Eye (tissue), 1 donor: Measurements from ENCODE around the gene GGA1.
A peak's percentile ranks its signal among the peaks of the same experiment; 100 is the strongest.
"Not testable (repeated sequence)": the region's sequence is repeated elsewhere in the genome, so short reads cannot be mapped to it uniquely, and the experiment has no call there.

Experiments
- DNase-seq: peaks from one replicate; pipeline ENCODE4 v3.0.0-alpha.2; 2015

Gene GGA1

GRCh38 chr22:37656583-37656982 lies 47.9 kb downstream of the GGA1 start:
- not testable (repeated sequence) for DNase-seq

GRCh38 chr22:37657590-37658132 lies 49.0 kb downstream of the GGA1 start:
- no peak for DNase-seq

- DNase-seq, result peak; percentile 100
Measured at GRCh38 chr22:37658133-37659065, 49.8 kb downstream of the GGA1 start, which contains the start of gene PDXP. Gene PDXP, plus strand, starts transcription at chr22:37658723. Its CDS starts 60 bp downstream, at chr22:37658783.

- no peak for DNase-seq
Measured at GRCh38 chr22:37659066-37659896, 50.6 kb downstream of the GGA1 start.

- DNase-seq, result no peak
Measured at GRCh38 chr22:37659897-37660708, 51.5 kb downstream of the GGA1 start.

DNA sequence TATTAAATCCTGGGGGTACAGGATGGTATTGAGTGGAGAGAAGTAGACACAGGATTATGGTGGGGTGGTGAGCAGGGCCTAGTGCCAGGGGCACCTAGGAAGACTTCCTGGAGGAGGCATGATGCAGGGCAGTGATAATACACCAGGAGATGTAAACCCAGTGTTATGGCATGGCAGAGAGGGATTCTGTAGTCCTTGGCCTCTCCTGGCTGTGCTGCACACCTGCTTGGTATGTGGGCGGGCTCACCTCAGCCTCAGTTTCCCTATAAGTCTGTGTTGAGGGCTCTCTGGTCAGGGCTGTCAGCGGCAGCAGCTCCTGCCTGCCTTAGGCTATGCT lies 52.0 kb downstream of the GGA1 start:
- DNase-seq, result no peak

GRCh38 chr22:37661160-37661924 lies 52.7 kb downstream of the GGA1 start:
- DNase-seq, result peak; percentile 89

DNA sequence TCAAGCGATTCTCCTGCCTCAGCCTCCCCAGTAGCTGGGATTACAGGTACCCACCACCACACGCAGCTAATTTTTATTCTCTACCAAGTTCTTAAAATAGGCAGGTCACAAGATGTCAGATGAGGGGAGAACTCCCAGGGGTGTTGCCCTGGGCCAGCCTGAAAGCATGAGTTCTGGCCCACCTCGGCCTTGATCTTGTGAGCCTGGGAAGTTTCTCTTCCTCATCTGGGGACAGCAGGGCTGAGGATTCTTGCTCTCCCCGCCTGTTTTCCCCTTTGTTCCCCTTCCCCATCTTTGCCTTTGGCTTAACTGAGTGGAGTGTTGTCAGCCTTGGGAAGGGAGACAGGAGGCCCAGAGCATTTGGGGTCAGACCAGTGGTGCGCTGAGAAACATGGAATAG lies 53.4 kb downstream of the GGA1 start:
- no peak for DNase-seq

DNA sequence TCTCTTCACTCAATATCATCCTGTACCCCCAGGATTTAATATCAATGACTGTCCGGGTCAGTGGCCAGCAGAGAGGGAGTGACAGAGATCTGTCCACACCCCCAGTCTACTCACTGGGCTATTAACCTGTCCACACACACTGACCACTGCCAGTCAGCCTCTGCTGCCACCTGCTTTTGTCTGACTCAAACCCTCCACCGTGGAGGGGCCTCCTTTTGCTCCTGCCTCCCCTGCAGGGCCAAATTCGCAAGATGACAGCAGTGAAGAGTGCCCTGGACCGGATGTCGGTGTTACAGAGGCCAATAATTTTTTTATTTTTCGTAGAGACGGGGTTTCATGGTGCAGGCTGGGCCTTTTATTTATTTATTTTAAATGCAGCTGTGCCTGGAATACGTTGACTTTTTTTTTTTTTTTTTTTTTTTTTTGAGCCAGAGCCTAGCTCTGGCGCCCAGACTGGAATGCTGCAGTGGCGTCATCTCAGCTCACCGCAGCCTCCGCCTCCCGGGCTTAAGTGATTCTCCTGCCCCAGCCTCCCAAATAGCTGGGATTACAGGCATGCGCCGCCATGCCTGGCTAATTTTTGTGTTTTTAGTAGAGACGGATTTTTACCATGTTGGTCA lies 55.0 kb downstream of the GGA1 start:
- no peak for DNase-seq

DNA sequence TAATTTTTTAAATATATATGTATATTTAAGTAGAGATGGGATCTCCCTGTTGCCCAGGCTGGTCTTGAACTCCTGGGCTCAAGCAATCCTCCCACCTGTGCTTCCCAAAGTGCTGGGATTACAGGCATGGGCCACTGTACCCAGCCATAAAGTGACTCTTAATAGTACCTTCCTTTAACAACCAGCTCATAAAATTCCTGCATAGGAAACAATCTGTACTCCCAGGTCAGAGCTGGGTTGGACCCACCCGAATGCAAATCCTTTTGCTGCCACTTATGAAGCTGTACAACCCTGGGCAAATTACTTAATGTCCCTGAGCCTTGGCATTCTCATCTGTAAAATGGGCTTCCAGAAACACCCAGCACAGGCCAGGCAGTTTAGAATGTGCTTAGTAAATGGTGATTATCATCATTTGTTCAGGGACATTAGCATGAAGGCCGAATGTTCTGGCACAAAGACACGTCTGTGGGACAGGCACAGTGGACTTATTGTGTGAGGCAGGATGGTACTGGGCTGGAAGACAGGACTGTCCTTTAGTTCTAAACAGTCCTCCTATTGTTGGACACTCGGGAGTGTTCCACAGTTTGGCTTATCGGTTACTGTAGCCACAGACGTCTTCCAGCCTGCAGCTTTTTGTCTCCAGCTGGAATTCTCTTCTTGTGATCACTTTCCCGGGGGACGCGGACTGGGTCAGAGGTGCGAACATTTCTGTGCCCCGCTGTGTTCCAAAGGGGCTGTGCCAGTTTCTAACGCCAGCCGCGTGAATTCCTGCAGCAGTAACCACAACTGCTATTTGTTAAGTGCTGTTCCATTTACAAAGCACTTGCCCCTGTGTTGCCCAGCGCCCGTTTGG lies 55.8 kb downstream of the GGA1 start:
- DNase-seq, result no peak

GRCh38 chr22:37665487-37665886 lies 56.9 kb downstream of the GGA1 start:
- no peak for DNase-seq

- DNase-seq, result no peak
Measured at GRCh38 chr22:37669586-37669985, 61.0 kb downstream of the GGA1 start.

DNA sequence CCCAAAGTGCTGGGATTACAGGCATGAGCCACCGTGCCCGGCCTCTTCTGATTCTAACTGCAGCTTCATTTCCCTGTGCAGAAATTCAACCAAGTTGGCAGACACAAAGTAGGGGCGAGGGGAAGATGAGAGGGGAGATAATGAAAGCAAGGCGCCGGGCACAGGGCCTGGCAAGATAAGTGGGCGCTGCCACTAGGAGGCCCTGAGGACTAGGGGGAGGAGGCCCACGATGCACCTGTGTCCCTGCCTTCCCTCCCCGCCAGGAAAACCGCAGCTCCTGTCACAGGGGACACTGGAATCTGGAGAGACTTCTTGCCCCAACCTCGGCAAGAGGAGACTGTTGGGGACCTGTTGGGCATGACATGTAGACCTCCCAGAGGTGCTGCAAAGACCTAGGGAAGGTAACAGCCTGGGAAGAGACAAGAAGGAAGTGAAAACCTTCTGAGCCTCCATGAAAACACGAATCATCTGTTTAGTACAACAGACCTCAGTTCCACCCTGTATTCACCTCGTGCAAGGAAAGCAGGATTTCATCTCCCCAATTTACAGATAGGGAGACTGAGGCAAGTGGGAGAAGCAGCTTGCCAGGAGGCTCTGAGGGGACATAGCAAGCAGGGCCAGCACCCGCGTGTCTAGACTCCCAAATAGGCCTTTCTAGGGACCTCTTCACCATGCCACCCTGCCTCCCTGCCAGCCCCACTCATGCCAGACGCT lies 63.7 kb downstream of the GGA1 start:
- DNase-seq, result no peak

DNA sequence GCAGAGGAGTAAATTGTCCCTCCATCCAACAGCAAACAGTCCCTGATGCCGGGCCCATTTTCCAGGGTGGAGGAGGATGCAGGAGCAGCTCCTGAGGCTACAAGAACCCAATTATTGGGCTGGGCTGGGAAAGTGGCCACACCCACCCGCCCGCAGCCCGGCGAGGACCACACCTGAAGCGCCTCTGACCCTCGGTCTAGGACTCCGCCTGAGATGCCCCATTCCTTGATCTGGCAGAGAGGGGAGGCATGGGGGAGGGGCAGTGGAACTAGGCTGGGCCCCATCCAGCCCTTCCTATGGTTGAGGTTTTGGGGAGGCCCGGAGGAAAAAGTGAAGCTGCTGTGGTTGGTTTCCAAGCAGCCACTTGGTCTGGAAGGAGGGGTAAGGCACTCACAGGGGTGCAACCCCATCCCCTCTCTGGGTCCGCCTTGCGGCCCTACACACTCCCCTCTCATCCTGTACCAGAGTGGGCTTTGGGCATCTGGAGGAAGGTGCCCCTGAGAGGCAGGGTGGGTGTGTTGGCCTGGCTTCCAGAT lies 64.4 kb downstream of the GGA1 start:
- DNase-seq, result no peak

GRCh38 chr22:37674248-37674647 lies 65.6 kb downstream of the GGA1 start:
- DNase-seq, result no peak

DNA sequence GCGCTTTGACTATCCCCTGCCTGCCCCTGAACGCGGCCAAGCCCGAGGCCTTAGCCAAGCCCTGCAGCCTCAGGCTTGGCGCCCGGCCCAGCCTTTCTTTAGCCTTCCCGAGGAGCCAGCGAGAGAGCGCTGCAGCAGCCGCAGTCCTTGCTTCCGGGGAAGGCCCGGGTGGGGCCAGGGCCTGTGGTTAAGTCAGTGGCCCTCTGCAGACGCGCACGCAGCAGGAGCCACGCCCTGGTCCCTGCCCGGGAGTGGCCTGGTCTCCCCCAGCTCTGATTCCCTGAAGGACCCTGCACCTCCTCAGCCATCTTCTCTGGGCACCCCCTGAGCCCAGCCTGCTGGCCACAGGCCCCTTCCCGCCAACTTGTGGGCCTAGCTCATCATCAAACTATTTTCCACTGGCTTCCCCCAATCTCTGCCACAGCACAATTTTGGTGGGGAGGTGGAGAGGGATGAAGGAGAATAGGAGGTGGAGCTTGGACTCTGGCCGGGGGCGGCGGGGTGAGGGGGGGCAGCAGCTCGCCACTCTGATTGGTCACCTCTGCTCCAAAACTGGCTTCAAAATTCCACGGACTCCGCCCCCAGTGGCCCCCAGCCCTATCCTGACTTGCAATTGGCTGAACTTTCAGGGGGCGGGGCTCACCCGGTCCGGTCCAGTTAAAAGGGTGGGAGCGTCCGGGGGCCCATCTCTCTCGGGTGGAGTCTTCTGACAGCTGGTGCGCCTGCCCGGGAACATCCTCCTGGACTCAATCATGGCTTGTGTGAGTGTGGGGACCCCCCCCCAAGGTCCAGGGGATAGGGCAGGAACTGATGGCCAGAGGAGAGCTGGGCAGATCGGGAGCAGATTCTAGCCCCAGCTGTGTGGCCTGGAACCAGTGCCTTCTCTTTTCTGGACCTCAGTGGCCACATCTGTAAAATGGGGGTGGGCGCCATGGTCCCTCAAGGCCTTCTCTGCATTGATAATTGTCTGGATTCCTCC lies 66.6 kb downstream of the GGA1 start, which contains the start of gene LGALS1:
LGALS1 (plus strand) TSS at position 686 of the 979 bp plus-strand sequence; CDS start at position 753, 67 bp downstream.
- peak; percentile 90 for DNase-seq

GRCh38 chr22:37675930-37676735 lies 67.5 kb downstream of the GGA1 start:
- no peak for DNase-seq
